Ovary (tissue), 3 donors: Measurements from ENCODE around the gene FHL3.

Experiments used
- EP300 ChIP-seq: sonication (generic); formaldehyde crosslinking; IDR thresholded peaks from one replicate; pipeline ENCODE4 v1.6.1; 2017; ENCODE audit warnings: antibody characterized with exemption
- POLR2A ChIP-seq: fragments of 450-650 bp; IDR thresholded peaks from one replicate; pipeline ENCODE4 v1.6.1; 2017; ENCODE audit warnings: antibody characterized with exemption, mild to moderate bottlenecking, moderate library complexity
- TF ChIP-seq, protein P1 (sequence below), 3 donors: fragments of 450-650 bp in 2 of 3; fragments of 200-600 bp in 1 of 3; IDR thresholded peaks; one replicate each; pipeline versions ENCODE4 v1.5.1 to v1.8.0; 2016 to 2022; ENCODE audit warnings: antibody characterized with exemption in 3 of 3, mild to moderate bottlenecking in 1 of 3
- donor health status: DM: no; HTN: no; CAD: no.

DNA sequence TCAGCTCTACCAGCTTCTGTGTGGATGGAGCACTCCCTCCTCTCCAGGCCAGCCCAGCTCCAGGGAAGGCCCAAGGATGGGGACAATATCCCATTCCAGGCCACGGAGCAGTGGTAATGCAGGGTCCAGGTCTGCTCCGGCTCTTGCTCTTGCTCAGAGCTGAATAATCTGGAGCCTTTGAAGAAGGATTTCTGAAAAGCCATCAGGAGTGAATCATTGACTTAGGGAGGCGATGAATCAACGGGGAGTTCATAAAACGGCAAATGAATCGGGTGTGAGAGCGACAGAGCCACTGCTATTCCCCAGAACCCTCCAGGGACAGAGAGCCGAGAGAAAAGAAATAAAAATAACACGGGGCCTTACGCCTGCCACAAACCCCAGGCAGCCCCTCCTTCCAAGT is 33.5 kb upstream of the FHL3 start:
- TF ChIP-seq, protein P1, sequence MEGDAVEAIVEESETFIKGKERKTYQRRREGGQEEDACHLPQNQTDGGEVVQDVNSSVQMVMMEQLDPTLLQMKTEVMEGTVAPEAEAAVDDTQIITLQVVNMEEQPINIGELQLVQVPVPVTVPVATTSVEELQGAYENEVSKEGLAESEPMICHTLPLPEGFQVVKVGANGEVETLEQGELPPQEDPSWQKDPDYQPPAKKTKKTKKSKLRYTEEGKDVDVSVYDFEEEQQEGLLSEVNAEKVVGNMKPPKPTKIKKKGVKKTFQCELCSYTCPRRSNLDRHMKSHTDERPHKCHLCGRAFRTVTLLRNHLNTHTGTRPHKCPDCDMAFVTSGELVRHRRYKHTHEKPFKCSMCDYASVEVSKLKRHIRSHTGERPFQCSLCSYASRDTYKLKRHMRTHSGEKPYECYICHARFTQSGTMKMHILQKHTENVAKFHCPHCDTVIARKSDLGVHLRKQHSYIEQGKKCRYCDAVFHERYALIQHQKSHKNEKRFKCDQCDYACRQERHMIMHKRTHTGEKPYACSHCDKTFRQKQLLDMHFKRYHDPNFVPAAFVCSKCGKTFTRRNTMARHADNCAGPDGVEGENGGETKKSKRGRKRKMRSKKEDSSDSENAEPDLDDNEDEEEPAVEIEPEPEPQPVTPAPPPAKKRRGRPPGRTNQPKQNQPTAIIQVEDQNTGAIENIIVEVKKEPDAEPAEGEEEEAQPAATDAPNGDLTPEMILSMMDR (IDR thresholded peaks at IDR 0.05) = no peak
- TF ChIP-seq POLR2A (no peak), EP300 (no peak)
